Stomach (tissue), 19 donors: Measurements from ENCODE around the gene NTN1. TPM values are rescaled to one million over a fixed set of nuclear protein-coding genes. Genes with fewer than 3 reads are reported as not detected.

Experiments
- DNase-seq, 2 donors: peaks; one replicate each; pipeline versions ENCODE4 v3.0.0 to v3.0.0-alpha.2; 2013 to 2019
- H3K27ac ChIP-seq, 5 donors: fragments of 200-600 bp in 4 of 5; sonication (generic) in 4 of 5; one replicate each; pipeline ENCODE4 v1.5.1; 2013 to 2019; ENCODE audit warnings: mild to moderate bottlenecking in 1 of 5, moderate library complexity in 1 of 5
- H3K27me3 ChIP-seq, 3 donors: fragments of 200-600 bp; sonication (generic); one replicate each; pipeline ENCODE4 v1.5.1; 2017 to 2019; ENCODE audit warnings: mixed run types in 1 of 3
- H3K36me3 ChIP-seq, 4 donors: fragments of 200-600 bp; sonication (generic); 1 replicate in 3 of 4; 2 replicates in 1 of 4; pipeline ENCODE4 v1.5.1; 2016 to 2019
- H3K4me1 ChIP-seq, 4 donors: fragments of 200-600 bp; sonication (generic); one replicate each; pipeline ENCODE4 v1.5.1; 2016 to 2019
- H3K4me3 ChIP-seq, 4 donors: fragments of 200-600 bp; sonication (generic) in 3 of 4; one replicate each; pipeline ENCODE4 v1.5.1; 2016 to 2019; ENCODE audit warnings: mild to moderate bottlenecking in 1 of 4
- H3K9me3 ChIP-seq, 4 donors: fragments of 200-600 bp; sonication (generic); one replicate each; pipeline ENCODE4 v1.5.1; 2016 to 2019
- EP300 ChIP-seq: sonication (generic); formaldehyde crosslinking; IDR thresholded peaks from one replicate; pipeline ENCODE4 v1.6.1; 2017; ENCODE audit warnings: antibody characterized with exemption
- POLR2A ChIP-seq, 4 donors: fragments of 450-650 bp; IDR thresholded peaks; one replicate each; pipeline ENCODE4 v1.6.1; 2016; ENCODE audit warnings: antibody characterized with exemption in 4 of 4, control low read depth in 2 of 4, mild to moderate bottlenecking in 1 of 4, moderate library complexity in 1 of 4
- POLR2AphosphoS5 ChIP-seq, 3 donors: sonication (generic); formaldehyde crosslinking; IDR thresholded peaks; one replicate each; pipeline ENCODE4 v1.6.1; 2016; ENCODE audit warnings: antibody characterized with exemption in 3 of 3
- WGBS, 5 donors: extraction: QIAGEN DNeasy Blood & Tissue Kit in 3 of 5; methylation state at CpG; one replicate each; pipeline versions ENCODE4 v1.1.5 to v1.1.7; 2013 to 2018; 5-methylcytosine and 5-hydroxymethylcytosine counted together
- intact Hi-C: fragments of 100-400 bp; cut with DNase I; formaldehyde crosslinking; loops from one replicate; pipeline ENCODE4 v1.15.1; 2023; ENCODE audit warnings: low total_unique reads
- long read RNA-seq, 10 donors: transcript quantifications; one replicate each; lab custom pipeline, GENCODE V29; 2026
- polyA plus RNA-seq, 3 donors: library from polyadenylated mRNA; stranded (reverse); fragments of 200-250 nt; gene quantifications; one replicate each; pipeline ENCODE4 v1.2.3, GENCODE V29; 2013
- total RNA-seq, 5 donors: library from RNA; depleted of rRNA; stranded (reverse); fragments of >200 nt; gene quantifications; one replicate each; pipeline versions ENCODE4 v1.1.0 to v1.2.3, GENCODE V29; 2014 to 2016
- TF ChIP-seq, protein P1 (sequence below), 7 experiments: fragments of 450-650 bp in 4 of 7; fragments of 200-600 bp in 3 of 7; sonication (generic) in 3 of 7; IDR thresholded peaks; one replicate each; pipeline ENCODE4 v1.5.1; 2016 to 2019; ENCODE audit warnings: antibody characterized with exemption in 7 of 7, control low read depth in 2 of 7, mild to moderate bottlenecking in 1 of 7
- donor health status: healthy with polysubstance abuse.
- donor health status: Bipolar disorder and iron deficiency.
- donor health status: healthy.

NTN1 gene
- 10 to 100 TPM in 2 of 5 donors, 1 to 10 TPM in 3; 5.8 to 56.2 (median 9.0) TPM for total RNA-seq
- 10 to 100 TPM in 1 of 3 donors, 1 to 10 TPM in 2; 2.9 to 16.6 (median 3.3) TPM for polyA plus RNA-seq
- long read RNA-seq, donor 1, full-length matches to known transcripts: 1 of 10 reads
- long read RNA-seq, donor 1, partial matches to known transcripts: 9 of 10 reads
- long read RNA-seq, donor 1, other reads (novel, unspliced or antisense): 0 of 10 reads
- long read RNA-seq, donor 2: 0 reads
- long read RNA-seq, donor 3: 0 reads
- long read RNA-seq, donor 4: 0 reads
- long read RNA-seq, donor 5, full-length matches to known transcripts: 3 of 3 reads
- long read RNA-seq, donor 5, partial matches to known transcripts: 0 of 3 reads
- long read RNA-seq, donor 5, other reads (novel, unspliced or antisense): 0 of 3 reads
- long read RNA-seq, donor 6, full-length matches to known transcripts: 4 of 15 reads
- long read RNA-seq, donor 6, partial matches to known transcripts: 11 of 15 reads
- long read RNA-seq, donor 6, other reads (novel, unspliced or antisense): 0 of 15 reads
- long read RNA-seq, donor 7, full-length matches to known transcripts: 1 of 1 reads
- long read RNA-seq, donor 7, partial matches to known transcripts: 0 of 1 reads
- long read RNA-seq, donor 7, other reads (novel, unspliced or antisense): 0 of 1 reads
- long read RNA-seq, donor 8, full-length matches to known transcripts: 1 of 12 reads
- long read RNA-seq, donor 8, partial matches to known transcripts: 11 of 12 reads
- long read RNA-seq, donor 8, other reads (novel, unspliced or antisense): 0 of 12 reads
- long read RNA-seq, donor 9: 0 reads
- long read RNA-seq, donor 10: 0 reads

DNA sequence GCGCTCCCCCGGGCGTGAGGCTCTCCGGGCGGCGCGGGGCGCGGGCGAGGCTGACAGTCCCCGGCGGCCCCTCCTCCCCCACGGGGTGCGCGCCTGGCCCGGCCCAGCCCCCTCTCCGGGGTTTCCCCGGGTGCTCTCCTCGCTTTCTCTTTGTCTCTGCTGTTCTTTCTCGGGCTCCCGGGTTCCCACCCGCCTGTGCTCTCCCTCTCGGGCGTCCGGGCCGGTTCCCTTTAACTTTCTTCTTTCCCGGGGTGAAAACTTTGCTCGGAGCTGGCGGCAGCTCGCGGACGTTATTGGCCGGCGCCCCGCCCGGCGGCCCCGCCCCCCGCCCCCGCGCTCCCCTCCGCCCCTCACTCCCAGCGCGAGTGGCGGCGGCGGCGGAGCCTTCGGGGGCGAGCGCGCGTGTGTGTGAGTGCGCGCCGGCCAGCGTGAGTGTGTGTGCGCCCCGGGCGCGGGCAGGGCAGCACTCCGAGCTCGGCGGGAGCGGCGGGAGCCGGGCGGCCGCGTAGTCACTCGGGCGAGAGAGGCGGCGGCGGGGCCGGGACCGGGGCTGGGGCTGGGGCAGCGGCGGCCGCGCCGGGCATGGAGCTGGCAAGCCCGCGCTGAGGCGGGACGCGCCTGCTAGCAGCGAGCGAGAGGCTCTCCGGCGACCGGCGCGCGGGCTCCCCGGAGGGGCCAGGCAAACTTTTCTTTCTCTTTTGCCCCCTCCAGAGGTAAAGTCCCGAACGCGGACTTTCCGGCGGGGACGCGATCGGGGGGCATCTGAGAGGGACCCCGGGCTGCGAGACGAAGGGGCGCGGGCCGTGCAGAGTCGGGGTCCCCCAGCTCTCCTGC lies at the start of gene NTN1:
Gene NTN1, plus strand, starts transcription at position 353 of the 834 bp plus-strand sequence. CDS start 864 bp downstream, outside the sequence.
- WGBS, 5 donors: 0 to 1% (median 0%) methylated on average over 21 to 111 of the region's 111 CpGs
- Histone ChIP-seq H3K27ac (peak within 1 kb of the TSS; percentile 64 to 91 (median 78)), H3K4me3 (peak within 1 kb of the TSS; percentile 57 to 84 (median 68)), H3K9me3 (no peaks in the 10 kb centered on the region), H3K4me1 (peaks cover 23 to 47% (median 40%) of the 10 kb centered on the region in 4 donors), H3K36me3 (no peaks in the 10 kb centered on the region), H3K27me3 (peaks cover 0 to 62% (median 41%) of the 10 kb centered on the region in 3 donors)
- intact Hi-C loops: no loop called here
- TF ChIP-seq POLR2A (IDR thresholded peaks at IDR 0.05) (no peak), POLR2AphosphoS5 (IDR thresholded peaks at IDR 0.05) (peak; percentile 59 to 63 (median 61))
- peak; percentile 52 to 89 for DNase-seq

DNA sequence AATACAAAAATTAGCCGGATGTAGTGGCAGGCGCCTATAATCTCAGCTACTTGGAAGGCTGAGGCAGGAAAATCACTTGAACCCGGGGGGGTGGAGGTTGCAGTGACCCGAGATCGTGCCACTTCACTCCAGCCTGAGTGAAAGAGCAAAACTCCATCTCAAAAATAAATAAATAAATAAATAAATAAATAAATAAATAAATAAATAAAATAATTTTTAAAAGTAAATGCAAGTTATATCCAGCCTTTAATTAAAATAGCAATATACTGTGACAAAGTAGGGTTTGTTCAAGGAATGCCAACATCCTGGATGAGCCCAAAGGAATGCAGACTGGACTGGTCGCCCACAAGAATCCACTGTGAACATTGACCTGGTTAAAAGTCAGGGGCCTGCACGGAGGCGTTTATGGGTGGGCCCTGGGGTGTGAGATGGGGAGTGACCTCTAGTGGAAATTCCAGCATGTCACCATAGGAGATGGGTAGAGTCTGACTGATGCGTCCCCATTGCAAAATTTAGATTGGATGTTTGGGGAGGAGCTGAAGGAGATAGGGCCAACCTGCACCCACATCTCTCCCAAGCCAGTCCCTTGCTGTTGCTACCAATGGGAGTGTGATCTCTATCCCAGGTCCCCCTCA lies 46.1 kb upstream of the NTN1 start:
- H3K36me3 ChIP-seq: no peaks in the 10 kb centered on the region
- no peak overlapping the region for H3K4me3 ChIP-seq
- H3K27me3 ChIP-seq: no peaks in the 10 kb centered on the region
- no peaks in the 10 kb centered on the region for H3K4me1 ChIP-seq
- DNase-seq: no peak
- H3K9me3 ChIP-seq: no peaks in the 10 kb centered on the region
- intact Hi-C loops: no loop called here
- H3K27ac ChIP-seq: no peak overlapping the region
- 80 to 89% (median 86%) methylated on average over 9 of the region's 9 CpGs for WGBS, 5 donors
- TF ChIP-seq POLR2AphosphoS5 (IDR thresholded peaks at IDR 0.05) (no peak), EP300 (no peak), POLR2A (IDR thresholded peaks at IDR 0.05) (no peak)
- TF ChIP-seq, protein P1, sequence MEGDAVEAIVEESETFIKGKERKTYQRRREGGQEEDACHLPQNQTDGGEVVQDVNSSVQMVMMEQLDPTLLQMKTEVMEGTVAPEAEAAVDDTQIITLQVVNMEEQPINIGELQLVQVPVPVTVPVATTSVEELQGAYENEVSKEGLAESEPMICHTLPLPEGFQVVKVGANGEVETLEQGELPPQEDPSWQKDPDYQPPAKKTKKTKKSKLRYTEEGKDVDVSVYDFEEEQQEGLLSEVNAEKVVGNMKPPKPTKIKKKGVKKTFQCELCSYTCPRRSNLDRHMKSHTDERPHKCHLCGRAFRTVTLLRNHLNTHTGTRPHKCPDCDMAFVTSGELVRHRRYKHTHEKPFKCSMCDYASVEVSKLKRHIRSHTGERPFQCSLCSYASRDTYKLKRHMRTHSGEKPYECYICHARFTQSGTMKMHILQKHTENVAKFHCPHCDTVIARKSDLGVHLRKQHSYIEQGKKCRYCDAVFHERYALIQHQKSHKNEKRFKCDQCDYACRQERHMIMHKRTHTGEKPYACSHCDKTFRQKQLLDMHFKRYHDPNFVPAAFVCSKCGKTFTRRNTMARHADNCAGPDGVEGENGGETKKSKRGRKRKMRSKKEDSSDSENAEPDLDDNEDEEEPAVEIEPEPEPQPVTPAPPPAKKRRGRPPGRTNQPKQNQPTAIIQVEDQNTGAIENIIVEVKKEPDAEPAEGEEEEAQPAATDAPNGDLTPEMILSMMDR (IDR thresholded peaks at IDR 0.05): no peak

DNA sequence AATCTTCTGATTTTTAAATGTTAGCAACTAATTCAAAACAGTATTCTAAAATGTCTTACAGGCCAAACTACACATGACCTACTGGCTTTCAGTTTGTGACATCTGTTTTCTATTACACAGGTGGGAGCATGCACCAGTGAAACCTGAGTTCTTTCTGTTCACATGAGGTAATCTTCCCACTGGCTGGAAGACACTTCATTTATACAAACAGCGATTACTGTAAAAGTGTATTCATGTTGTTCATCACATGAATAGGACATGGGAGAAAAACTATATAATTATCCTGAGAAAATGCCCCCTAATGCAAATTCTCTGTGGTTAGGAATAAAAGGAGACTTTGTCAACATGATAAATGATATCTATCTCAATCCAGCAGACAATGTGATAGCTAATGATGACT lies 44.7 kb upstream of the NTN1 start:
- Histone ChIP-seq H3K4me1 (no peaks in the 10 kb centered on the region), H3K36me3 (no peaks in the 10 kb centered on the region), H3K27me3 (no peaks in the 10 kb centered on the region), H3K27ac (no peak overlapping the region), H3K9me3 (no peaks in the 10 kb centered on the region), H3K4me3 (no peak overlapping the region)
- no peak for DNase-seq
- intact Hi-C loops: no loop called here
- TF ChIP-seq POLR2A (IDR thresholded peaks at IDR 0.05) (no peak), EP300 (no peak), POLR2AphosphoS5 (IDR thresholded peaks at IDR 0.05) (no peak)
- TF ChIP-seq, protein P1 (IDR thresholded peaks at IDR 0.05): no peak
- 88 to 97% (median 91%) methylated on average over 1 of the region's 1 CpG for WGBS, 5 donors

DNA sequence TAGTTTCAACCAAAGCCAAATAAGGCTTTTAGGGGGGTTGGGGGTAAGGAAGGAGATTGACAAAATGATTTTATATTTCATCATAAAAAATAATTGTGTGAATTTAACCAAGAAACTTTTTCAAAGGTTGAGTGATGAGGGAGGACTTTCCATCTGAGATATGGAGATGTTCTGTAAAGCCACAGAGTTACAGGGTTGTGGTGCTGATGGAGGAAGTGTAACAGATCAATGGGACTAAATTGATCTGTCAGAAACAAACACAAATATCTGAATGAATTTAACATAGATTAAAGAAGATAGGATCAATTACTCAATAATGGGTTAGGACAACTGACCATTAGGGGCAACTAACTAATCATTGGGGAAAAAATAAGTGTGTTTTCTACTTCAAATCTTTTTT lies 41.6 kb upstream of the NTN1 start:
- Histone ChIP-seq H3K9me3 (no peaks in the 10 kb centered on the region), H3K4me1 (no peaks in the 10 kb centered on the region), H3K27me3 (no peaks in the 10 kb centered on the region), H3K27ac (no peak overlapping the region), H3K36me3 (no peaks in the 10 kb centered on the region), H3K4me3 (no peak overlapping the region)
- no peak for DNase-seq
- intact Hi-C loops: no loop called here
- TF ChIP-seq, protein P1 (IDR thresholded peaks at IDR 0.05): no peak
- no peak for TF ChIP-seq EP300
- TF ChIP-seq POLR2AphosphoS5 (IDR thresholded peaks at IDR 0.05): no peak
- no peak for TF ChIP-seq POLR2A (IDR thresholded peaks at IDR 0.05)
